Vagina (tissue), 2 donors: Measurements from ENCODE around the gene ERICH4.

ENCODE experiments used
- POLR2AphosphoS5 ChIP-seq, 2 donors: sonication (generic); formaldehyde crosslinking; IDR thresholded peaks; one replicate each; pipeline ENCODE4 v1.9.0; 2017; ENCODE audit warnings: antibody characterized with exemption in 2 of 2, mild to moderate bottlenecking in 2 of 2, low read depth in 1 of 2; ENCODE audit not compliant: insufficient read depth in 1 of 2
- TF ChIP-seq, protein P1 (sequence below), 3 experiments: fragments of 450-650 bp in 2 of 3; fragments of 200-600 bp in 1 of 3; sonication (generic) in 1 of 3; IDR thresholded peaks; one replicate each; pipeline ENCODE4 v1.5.1; 2017 to 2019; ENCODE audit warnings: antibody characterized with exemption in 3 of 3, mild to moderate bottlenecking in 2 of 3, moderate library complexity in 2 of 3

DNA sequence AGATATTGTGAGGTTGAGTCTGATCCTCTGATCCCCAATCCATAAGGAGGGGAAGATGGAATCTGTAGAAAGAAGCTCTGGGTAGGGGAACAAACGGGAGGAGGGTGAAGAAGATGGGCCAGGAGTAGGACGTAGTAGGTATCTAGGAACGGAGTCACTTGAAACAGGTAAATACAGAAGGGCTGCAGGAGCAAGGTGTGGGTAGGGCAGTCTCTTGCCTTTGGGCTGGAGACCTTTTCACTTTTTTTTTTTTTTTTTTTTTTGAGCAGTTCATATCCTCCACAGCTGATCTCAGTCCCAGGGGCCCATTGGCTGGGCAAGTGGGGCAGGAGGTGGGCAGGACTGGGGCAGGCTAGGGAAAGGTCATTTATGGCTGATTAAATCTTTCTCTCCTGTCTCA lies 43.9 kb upstream of the ERICH4 start:
- no peak for TF ChIP-seq POLR2AphosphoS5 (IDR thresholded peaks at IDR 0.05; ENCODE audit: insufficient read depth in 1 of 2, low read depth in 1 of 2)
- TF ChIP-seq, protein P1, sequence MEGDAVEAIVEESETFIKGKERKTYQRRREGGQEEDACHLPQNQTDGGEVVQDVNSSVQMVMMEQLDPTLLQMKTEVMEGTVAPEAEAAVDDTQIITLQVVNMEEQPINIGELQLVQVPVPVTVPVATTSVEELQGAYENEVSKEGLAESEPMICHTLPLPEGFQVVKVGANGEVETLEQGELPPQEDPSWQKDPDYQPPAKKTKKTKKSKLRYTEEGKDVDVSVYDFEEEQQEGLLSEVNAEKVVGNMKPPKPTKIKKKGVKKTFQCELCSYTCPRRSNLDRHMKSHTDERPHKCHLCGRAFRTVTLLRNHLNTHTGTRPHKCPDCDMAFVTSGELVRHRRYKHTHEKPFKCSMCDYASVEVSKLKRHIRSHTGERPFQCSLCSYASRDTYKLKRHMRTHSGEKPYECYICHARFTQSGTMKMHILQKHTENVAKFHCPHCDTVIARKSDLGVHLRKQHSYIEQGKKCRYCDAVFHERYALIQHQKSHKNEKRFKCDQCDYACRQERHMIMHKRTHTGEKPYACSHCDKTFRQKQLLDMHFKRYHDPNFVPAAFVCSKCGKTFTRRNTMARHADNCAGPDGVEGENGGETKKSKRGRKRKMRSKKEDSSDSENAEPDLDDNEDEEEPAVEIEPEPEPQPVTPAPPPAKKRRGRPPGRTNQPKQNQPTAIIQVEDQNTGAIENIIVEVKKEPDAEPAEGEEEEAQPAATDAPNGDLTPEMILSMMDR (IDR thresholded peaks at IDR 0.05) = no peak
